Measurements from ENCODE around the gene HSF5.
"Not testable (repeated sequence)": the region's sequence is repeated elsewhere in the genome, so short reads cannot be mapped to it uniquely, and the experiment has no call there.

Gene HSF5

DNA sequence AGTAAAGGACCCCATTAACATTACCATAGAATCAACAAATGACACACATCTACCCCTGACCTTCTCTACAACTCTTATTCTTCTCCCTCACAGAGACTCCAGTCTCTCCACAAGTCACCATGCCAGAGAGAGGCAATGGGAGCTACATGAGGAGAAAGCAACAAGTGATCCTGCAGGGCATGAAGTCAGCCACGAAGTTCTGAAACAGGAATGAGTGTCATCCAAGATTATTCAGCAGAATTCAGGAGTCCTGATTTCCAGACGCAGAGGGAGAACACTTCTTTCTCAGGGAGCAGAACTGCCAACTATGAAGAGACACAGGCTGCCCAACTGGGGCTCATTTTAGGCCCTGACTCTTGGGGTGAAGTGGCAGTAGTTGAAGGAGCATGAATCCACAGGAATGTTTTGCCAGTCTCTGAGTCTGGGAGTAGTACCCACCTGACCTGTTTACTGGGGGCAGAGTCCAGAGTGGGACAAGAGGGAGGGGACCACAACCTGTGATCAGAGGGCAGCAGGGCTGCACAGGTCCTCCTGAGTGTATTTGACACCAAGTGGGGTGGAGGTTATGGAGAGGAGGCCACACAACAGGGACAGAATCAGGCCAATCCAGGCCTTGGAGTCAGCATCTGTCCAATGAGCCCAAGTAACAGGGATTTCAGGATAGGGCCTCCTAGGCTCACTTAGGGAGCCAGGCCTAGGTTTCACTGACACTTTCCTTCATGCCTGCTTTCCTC is 28.6 kb upstream of the HSF5 start:
- DNase-seq (ENCODE audit: low read depth in 3 of 3) = no peak

- no peak for DNase-seq (ENCODE audit: low read depth in 3 of 3)
Measured at GRCh38 chr17:58515286-58515685, 27.1 kb upstream of the HSF5 start.

DNA sequence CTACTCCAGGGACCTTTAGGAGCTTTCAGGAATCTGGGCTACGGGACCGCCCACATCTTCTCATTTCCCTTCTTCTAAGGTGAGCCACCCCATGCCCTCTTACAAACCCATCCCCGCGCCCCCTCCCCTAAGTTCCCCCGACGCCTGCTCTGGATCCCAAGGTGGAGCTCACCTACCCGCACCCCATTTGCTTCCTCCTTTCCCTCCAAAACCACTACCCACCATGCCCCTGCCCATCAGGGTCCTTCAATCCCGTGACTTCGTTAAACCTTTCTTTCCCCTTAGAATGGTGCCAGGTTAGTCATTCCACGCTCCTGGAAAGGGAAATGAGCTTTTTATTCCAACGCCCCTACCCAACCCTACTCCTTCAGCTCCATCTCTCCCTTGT is 26.6 kb upstream of the HSF5 start:
- DNase-seq (ENCODE audit: low read depth in 3 of 3) = no peak

- DNase-seq (ENCODE audit: low read depth in 3 of 3) = peak; percentile 56 to 76 (median 62)
Measured at GRCh38 chr17:58513965-58514769, 26.0 kb upstream of the HSF5 start, which contains the start of gene MTMR4. MTMR4 (minus strand) TSS chr17:58514638; CDS start chr17:58514407, 231 bp downstream.

DNA sequence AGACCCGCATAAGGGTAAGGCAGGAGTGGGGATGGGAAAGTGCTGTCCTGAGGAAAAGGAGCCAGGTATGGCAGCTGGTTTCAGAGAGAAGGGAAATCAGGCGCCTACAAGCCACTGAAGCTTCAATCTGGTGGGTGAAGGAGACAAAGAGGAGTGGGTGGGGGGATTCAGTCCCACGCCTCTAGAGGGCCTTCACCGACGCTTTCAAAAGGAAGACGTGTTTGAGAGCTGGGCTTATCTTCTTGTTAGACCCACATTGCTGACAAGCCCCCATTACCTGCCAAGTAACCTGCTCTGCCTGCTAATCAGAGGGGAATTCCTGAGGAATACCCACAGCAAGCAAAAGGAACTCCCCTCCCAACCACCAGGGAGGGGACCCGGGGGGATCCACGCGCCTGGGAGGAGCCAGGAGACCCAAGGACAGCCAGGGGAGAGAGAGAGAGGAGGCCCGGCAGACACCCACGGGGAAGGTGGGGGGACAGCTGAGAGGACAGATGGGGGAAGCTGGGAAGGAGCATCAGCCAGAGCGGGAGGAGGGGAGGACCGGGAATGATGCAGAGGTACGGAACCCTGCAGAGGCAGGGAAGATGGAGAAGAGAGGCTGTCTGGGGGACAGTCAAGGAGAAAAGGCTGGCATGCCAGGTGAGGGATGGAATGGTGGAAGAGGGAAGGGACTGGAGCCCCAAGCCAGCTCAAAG is 25.2 kb upstream of the HSF5 start:
- no peak for DNase-seq (ENCODE audit: low read depth in 3 of 3)

DNA sequence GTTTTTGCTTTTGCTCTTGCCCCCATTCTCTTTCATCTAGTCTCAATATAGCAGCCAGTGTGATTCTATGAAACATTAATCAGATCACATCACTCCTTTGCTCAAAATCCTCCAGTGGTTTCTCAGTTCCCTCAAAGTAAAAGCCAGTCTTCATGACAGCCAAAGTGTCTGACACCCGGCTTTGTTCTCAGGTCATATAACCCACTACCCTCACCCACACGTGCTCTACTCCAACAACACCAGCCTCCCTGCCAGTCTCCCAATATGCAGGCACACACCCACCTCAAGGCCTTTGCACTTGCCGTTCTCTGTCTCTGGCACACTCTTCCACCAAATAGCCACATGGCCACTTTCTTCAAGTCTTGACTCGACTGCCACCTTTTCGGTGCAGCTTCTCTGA is 21.9 kb upstream of the HSF5 start:
- no peak for DNase-seq (ENCODE audit: low read depth in 3 of 3)

GRCh38 chr17:58508341-58509067 is 20.3 kb upstream of the HSF5 start:
- DNase-seq (ENCODE audit: low read depth in 3 of 3) = no peak

DNA sequence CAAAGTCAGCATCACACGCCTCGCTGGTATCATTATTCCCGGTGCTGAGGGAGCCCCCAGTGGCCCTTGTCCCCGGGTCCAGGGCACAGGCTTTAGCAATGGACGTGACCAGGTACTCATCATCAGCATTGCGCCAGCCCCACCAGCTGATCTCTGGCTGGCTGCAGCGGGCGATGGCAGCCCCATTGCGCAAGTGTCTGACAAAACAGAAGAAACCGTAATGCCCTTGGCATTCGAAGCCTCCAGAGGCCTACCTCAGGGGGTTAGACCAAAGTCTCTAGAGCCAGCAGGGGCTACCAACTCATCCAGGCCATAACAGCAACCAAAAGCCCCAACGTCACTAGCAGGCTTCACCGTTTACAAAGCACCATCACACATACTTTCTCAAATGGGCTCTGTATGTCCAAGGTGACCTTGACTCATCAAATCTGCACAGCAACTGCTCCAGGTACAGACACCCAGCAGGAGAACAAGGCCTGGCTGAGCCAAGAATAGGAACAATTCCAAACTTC is 19.0 kb upstream of the HSF5 start:
- no peak for DNase-seq (ENCODE audit: low read depth in 3 of 3)

- DNase-seq (ENCODE audit: low read depth in 3 of 3) = no peak
Measured at GRCh38 chr17:58506354-58507080, 18.3 kb upstream of the HSF5 start.

DNA sequence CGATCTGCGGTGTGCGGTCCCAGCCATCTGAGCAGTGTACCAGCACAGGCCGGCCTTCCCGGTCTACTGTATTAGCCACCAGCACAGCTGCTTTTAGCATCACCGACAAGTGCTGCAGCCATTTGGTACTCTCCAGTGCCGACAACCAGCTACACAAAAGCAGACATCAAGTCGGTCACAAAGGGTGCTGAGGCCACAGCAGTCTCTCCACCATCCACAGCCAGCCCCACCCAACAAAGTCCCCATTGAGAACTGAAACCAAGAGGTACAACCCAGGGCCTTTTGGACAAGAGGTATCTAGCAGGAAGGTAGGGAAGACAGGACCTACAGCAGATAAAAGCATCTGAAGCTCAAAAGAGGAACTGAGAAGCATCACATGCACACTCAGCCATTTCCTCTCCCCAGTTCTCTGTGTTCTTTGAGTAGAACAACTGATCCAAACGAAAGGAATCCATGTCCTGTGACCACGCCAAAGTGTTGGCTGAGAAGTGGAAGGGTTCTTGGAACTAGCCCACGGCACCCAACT is 16.7 kb upstream of the HSF5 start:
- no peak for DNase-seq (ENCODE audit: low read depth in 3 of 3)

DNA sequence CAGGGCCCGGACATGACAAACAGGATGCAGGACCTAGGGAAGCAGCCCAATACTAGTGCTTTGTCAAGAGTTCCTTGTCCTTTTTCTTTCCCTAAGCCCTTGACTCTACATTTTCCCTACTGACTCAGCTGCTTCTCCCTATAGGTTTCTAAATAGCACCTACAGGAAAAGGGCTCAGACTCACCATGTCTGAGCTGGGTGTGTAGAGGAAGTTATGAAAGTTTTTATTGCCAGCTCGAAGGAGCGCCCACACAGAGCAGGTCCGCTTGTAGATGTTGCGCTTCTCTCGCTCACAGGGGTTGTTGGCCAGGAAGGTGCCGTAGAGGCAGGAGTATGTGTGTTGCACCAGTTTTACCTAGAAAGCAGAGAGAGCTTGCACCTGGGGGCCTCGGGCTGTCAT is 15.7 kb upstream of the HSF5 start:
- DNase-seq (ENCODE audit: low read depth in 3 of 3) = no peak

GRCh38 chr17:58503134-58503533 is 14.9 kb upstream of the HSF5 start:
- not testable (repeated sequence) for DNase-seq (ENCODE audit: low read depth in 3 of 3)

DNA sequence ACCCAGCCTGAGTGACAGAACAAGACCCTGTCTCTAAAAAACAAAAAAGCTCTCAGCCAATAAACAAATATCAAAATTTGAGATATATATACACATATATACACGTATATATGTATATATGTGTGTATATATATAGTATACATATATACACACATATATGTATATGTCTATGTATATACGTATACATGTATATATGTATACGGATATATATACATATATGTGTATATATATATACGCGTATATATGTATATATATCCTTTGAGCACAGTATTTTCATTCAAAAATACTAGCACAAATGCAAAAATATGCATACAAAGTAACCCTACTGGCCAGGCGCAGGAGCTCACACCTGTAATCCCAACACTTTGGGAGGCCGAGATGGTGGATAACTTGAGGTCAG is 13.2 kb upstream of the HSF5 start:
- no peak for DNase-seq (ENCODE audit: low read depth in 3 of 3)

DNA sequence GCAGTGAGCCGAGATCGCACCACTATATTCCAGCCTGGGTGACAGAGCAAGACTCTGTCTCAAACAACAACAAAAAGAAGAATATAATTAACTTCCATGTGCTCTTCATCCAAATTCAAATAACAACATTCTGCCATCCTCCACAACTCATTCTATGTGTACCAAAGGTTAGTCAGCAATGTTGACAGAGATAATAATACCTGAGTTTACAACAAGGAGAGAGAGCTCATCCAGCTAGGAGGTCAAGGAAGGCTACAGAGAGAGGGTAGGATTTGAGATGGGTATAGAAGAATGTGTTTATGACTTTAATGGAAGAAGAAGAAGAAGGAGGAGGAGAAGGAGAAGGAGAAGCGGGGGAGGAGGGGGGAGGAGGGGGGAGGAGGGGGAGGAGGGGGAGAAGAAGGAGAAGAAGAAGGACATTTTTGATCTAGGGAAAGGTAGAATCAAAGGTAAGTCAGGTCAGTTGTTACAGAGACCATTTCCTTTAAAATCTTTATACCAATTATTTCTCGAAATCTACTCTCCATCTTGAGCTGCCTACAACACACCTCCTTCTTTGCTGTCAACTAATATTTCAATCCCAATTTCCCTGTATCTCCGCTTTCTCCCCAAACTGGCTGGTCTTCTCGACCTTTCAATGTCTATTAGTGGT is 10.1 kb upstream of the HSF5 start:
- DNase-seq (ENCODE audit: low read depth in 3 of 3) = no peak

DNA sequence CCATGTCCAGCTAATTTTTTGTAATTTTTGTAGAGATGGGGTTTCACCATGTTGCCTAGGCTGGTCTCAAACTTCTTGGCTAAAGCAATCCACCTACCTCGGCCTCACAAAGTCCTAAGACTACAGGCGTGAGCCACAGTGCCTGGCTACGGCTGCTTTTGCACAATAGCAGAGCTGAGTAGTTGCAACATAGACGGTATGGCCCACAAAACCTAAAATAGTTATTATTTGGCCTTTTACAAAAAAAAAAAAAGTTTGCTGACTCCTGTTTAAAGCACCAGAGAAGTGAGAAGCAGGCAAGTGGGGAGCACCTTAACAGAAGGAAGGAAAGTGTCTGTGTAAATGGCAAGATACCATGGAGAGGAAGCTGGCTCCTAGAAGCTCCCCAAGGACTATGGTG is 5.3 kb upstream of the HSF5 start:
- DNase-seq (ENCODE audit: low read depth in 3 of 3) = no peak

DNA sequence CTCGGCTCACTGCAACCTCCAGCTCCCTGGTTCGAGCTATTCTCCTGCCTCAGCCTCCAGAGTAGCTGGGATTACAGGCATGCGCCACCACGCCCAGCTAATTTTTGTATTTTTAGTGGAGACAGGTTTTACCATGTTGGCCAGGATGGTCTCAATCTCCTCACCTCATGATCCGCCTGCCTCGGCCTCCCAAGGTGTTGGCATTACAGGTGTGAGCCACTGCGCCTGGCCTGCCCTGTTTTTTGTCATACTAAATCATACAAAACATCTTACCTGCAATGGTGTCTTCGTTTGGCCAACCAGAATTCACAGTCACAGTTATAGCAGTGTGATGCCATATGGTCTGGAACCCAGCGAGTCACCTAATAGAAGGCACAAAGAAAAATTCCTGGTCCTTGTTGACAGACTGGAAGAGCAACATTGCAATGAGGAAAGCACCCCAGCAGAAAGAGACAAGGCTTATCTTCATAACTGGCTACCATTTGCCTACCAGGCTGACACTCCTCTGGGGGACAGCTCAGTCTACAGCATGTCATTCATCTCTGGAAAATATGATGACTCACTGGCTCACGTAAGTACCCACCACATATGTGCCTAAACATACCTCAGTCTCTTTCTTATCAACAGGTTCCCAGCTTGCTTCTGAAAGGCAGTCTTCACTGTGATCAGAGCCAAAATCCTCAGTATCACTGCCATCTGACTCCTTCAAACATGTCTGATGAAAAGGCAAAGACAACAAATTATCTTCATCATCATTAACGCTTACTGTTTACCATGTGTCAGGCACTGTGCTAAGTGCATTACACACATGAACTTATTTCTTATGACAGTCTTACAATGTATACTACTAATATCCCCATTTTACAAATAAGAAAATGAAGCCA is 4.3 kb upstream of the HSF5 start:
- no peak for DNase-seq (ENCODE audit: low read depth in 3 of 3)

- DNase-seq (ENCODE audit: low read depth in 3 of 3) = no peak
Measured at GRCh38 chr17:58491510-58492045, 3.4 kb upstream of the HSF5 start.

DNA sequence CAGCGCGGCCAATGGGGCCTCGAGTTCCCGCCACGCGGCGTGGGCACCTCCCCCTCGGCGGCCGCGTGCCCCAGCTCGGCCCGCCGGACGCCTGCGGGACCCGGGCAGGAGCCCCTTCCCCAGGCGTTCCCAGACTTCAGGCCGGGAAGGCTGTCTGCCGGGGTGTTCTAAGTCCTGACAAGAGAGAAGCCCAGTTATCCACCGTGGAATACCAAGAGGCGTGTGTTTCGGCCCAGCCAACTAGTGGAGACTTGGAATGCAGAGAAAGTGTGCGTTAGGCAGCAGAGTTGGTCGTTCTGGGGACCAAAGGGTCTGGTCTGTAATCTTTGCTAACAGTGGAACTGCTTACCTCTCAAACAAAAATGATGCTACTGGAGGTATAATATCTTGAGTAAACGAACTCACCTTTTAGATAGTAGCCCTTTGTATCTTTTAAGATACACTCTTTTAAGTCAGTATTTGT is 251 bp upstream of the HSF5 start:
- no peak for DNase-seq (ENCODE audit: low read depth in 3 of 3)

DNA sequence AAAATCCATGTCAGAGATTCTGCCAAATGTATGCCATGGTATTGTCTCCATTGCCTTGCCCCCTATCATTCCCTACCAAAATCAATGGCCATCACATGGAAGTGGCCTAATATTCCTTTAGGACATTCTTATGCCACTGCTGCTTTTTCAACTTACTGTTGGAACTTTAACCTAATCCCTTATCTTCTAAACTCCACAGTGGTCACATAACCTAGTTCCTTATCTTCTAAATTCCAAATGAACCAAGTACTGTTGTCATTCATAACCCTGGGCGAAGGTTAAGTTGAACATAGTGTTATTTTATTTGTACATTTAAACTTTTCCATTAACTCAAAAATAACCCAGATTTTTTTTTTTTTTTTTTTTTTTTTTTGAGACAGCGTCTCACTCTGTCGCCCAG is 3.6 kb downstream of the HSF5 start:
- no peak for DNase-seq (ENCODE audit: low read depth in 3 of 3)

All from stimulated activated CD4-positive, alpha-beta T cell treated with anti-CD3 and anti-CD28 coated beads, TNF-alpha, amount 100 ng/mL, for 48 hours (primary cell).